HL-60 (cell line): Measurements from ENCODE around the gene VPS13D.

Source experiments
- CTCF ChIP-seq: IDR thresholded peaks from one replicate; pipeline ENCODE4 v1.5.1; 2011; ENCODE audit warnings: low read length, control low read depth, inconsistent platforms; ENCODE audit not compliant: insufficient read depth
- POLR2AphosphoS5 ChIP-seq: IDR thresholded peaks from 2 replicates; pipeline ENCODE4 v1.6.1; 2012; ENCODE audit warnings: low read depth
- REST ChIP-seq: IDR thresholded peaks from 2 replicates; pipeline ENCODE4 v1.6.1; 2012; ENCODE audit warnings: low read depth; ENCODE audit not compliant: insufficient replicate concordance

- TF ChIP-seq CTCF (no peak), POLR2AphosphoS5 (no peak), REST (no peak)
These were observed 35.1 kb upstream of the VPS13D start for GRCh38 chr1:12194666-12195216.
